Measurements from ENCODE around the gene SMC3. TPM values are rescaled to one million over a fixed set of nuclear protein-coding genes. Genes with fewer than 3 reads are reported as not detected.

Gene SMC3
- polyA plus RNA-seq = 10 to 100 TPM; 19.2 to 82.4 (median 22.2) TPM
- long read RNA-seq, donor 1, partial matches to known transcripts = 65 of 65 reads
- long read RNA-seq, donor 1, other reads (novel, unspliced or antisense) = 0 of 65 reads
- long read RNA-seq, donor 2, partial matches to known transcripts = 6 of 6 reads
- long read RNA-seq, donor 2, other reads (novel, unspliced or antisense) = 0 of 6 reads
- long read RNA-seq, donor 3 = 0 reads
- long read RNA-seq, donor 4 = 0 reads
- long read RNA-seq, donor 5 = 0 reads
- long read RNA-seq, donor 6, partial matches to known transcripts = 10 of 10 reads
- long read RNA-seq, donor 6, other reads (novel, unspliced or antisense) = 0 of 10 reads
- long read RNA-seq, donor 7 = 0 reads
- long read RNA-seq, donor 8 = 0 reads
- long read RNA-seq, donor 9 = 0 reads
- long read RNA-seq, donor 10, partial matches to known transcripts = 39 of 40 reads
- long read RNA-seq, donor 10, other reads (novel, unspliced or antisense) = 0 of 40 reads

GRCh38 chr10:110567201-110568054 is at the start of gene SMC3:
TSS of gene SMC3 (plus strand) at chr10:110567695. CDS start at chr10:110567817, 122 bp downstream.
- Histone ChIP-seq H3K4me3 (ENCODE audit: low read depth in 1 of 3, low read length in 3 of 3) (peak within 1 kb of the TSS; percentile 89 to 96 (median 94)), H3K27me3 (ENCODE audit: control insufficient read depth in 3 of 3, insufficient read depth in 3 of 3, low read length in 3 of 3) (no peaks in the 10 kb centered on the region), H3K36me3 (ENCODE audit: control insufficient read depth in 3 of 3, insufficient read depth in 2 of 3, low read depth in 1 of 3, low read length in 3 of 3) (no peaks in the 10 kb centered on the region), H3K27ac (ENCODE audit: low read depth in 1 of 3, low read length in 2 of 3) (peak within 1 kb of the TSS; percentile 47 to 90 (median 85)), H3K4me1 (ENCODE audit: control insufficient read depth in 3 of 3, insufficient read depth in 2 of 3, low read depth in 1 of 3, low read length in 2 of 3) (peaks cover 4 to 11% (median 10%) of the 10 kb centered on the region in 3 donors), H3K9me3 (ENCODE audit: control insufficient read depth in 2 of 2, insufficient read depth in 1 of 2, low read depth in 1 of 2, low read length in 1 of 2) (no peaks in the 10 kb centered on the region)
- 0% methylated on average over 62 to 64 of the region's 64 CpGs for WGBS, 3 donors
- FAIRE-seq (no peak), DNase-seq (peak; percentile 92 to 98)

- H3K27me3 ChIP-seq (ENCODE audit: control insufficient read depth in 3 of 3, insufficient read depth in 3 of 3, low read length in 3 of 3) = no peaks in the 10 kb centered on the region
- 16 to 66% (median 45%) methylated on average over 4 of the region's 4 CpGs for WGBS, 3 donors
- DNase-seq (peak; percentile 84 to 92), FAIRE-seq (no peak)
- no peaks in the 10 kb centered on the region for H3K36me3 ChIP-seq (ENCODE audit: control insufficient read depth in 3 of 3, insufficient read depth in 2 of 3, low read depth in 1 of 3, low read length in 3 of 3)
- peak overlapping the region; percentile 2 to 40 (median 37) for H3K27ac ChIP-seq (ENCODE audit: low read depth in 1 of 3, low read length in 2 of 3)
- H3K9me3 ChIP-seq (ENCODE audit: control insufficient read depth in 2 of 2, insufficient read depth in 1 of 2, low read depth in 1 of 2, low read length in 1 of 2) = no peaks in the 10 kb centered on the region
- H3K4me3 ChIP-seq (ENCODE audit: low read depth in 1 of 3, low read length in 3 of 3) = no peak overlapping the region
- H3K4me1 ChIP-seq (ENCODE audit: control insufficient read depth in 3 of 3, insufficient read depth in 2 of 3, low read depth in 1 of 3, low read length in 2 of 3) = peaks cover 3 to 27% (median 8%) of the 10 kb centered on the region in 3 donors
These were observed 45.0 kb upstream of the SMC3 start for GRCh38 chr10:110522365-110522988.

- DNase-seq = no peak
- no peak overlapping the region for H3K4me3 ChIP-seq (ENCODE audit: low read depth in 1 of 3, low read length in 3 of 3)
- 78 to 99% (median 92%) methylated on average over 3 of the region's 3 CpGs for WGBS, 3 donors
- H3K9me3 ChIP-seq (ENCODE audit: control insufficient read depth in 2 of 2, insufficient read depth in 1 of 2, low read depth in 1 of 2, low read length in 1 of 2) = no peaks in the 10 kb centered on the region
- no peak for FAIRE-seq
- H3K27ac ChIP-seq (ENCODE audit: low read depth in 1 of 3, low read length in 2 of 3) = no peak overlapping the region
- H3K36me3 ChIP-seq (ENCODE audit: control insufficient read depth in 3 of 3, insufficient read depth in 2 of 3, low read depth in 1 of 3, low read length in 3 of 3) = no peaks in the 10 kb centered on the region
- H3K27me3 ChIP-seq (ENCODE audit: control insufficient read depth in 3 of 3, insufficient read depth in 3 of 3, low read length in 3 of 3) = no peaks in the 10 kb centered on the region
- peaks cover 3 to 28% (median 8%) of the 10 kb centered on the region in 3 donors for H3K4me1 ChIP-seq (ENCODE audit: control insufficient read depth in 3 of 3, insufficient read depth in 2 of 3, low read depth in 1 of 3, low read length in 2 of 3)
These were observed 43.8 kb upstream of the SMC3 start for GRCh38 chr10:110523736-110524135.

- no peaks in the 10 kb centered on the region for H3K36me3 ChIP-seq (ENCODE audit: control insufficient read depth in 3 of 3, insufficient read depth in 2 of 3, low read depth in 1 of 3, low read length in 3 of 3)
- H3K4me1 ChIP-seq (ENCODE audit: control insufficient read depth in 3 of 3, insufficient read depth in 2 of 3, low read depth in 1 of 3, low read length in 2 of 3) = peaks cover 4 to 28% (median 8%) of the 10 kb centered on the region in 3 donors
- no peak for DNase-seq
- H3K27me3 ChIP-seq (ENCODE audit: control insufficient read depth in 3 of 3, insufficient read depth in 3 of 3, low read length in 3 of 3) = no peaks in the 10 kb centered on the region
- WGBS, 3 donors = 88 to 94% (median 90%) methylated on average over 3 of the region's 3 CpGs
- H3K4me3 ChIP-seq (ENCODE audit: low read depth in 1 of 3, low read length in 3 of 3) = no peak overlapping the region
- H3K9me3 ChIP-seq (ENCODE audit: control insufficient read depth in 2 of 2, insufficient read depth in 1 of 2, low read depth in 1 of 2, low read length in 1 of 2) = no peaks in the 10 kb centered on the region
- no peak for FAIRE-seq
- no peak overlapping the region for H3K27ac ChIP-seq (ENCODE audit: low read depth in 1 of 3, low read length in 2 of 3)
These were observed 43.2 kb upstream of the SMC3 start for GRCh38 chr10:110524179-110524858.

- peaks cover 0 to 2% (median 0%) of the 10 kb centered on the region in 3 donors for H3K27me3 ChIP-seq (ENCODE audit: control insufficient read depth in 3 of 3, insufficient read depth in 3 of 3, low read length in 3 of 3)
- peaks cover 6 to 28% (median 8%) of the 10 kb centered on the region in 3 donors for H3K4me1 ChIP-seq (ENCODE audit: control insufficient read depth in 3 of 3, insufficient read depth in 2 of 3, low read depth in 1 of 3, low read length in 2 of 3)
- no peak overlapping the region for H3K27ac ChIP-seq (ENCODE audit: low read depth in 1 of 3, low read length in 2 of 3)
- FAIRE-seq = no peak
- WGBS, 3 donors = 60 to 67% (median 66%) methylated on average over 2 of the region's 2 CpGs
- no peak for DNase-seq
- H3K4me3 ChIP-seq (ENCODE audit: low read depth in 1 of 3, low read length in 3 of 3) = no peak overlapping the region
- no peaks in the 10 kb centered on the region for H3K9me3 ChIP-seq (ENCODE audit: control insufficient read depth in 2 of 2, insufficient read depth in 1 of 2, low read depth in 1 of 2, low read length in 1 of 2)
- H3K36me3 ChIP-seq (ENCODE audit: control insufficient read depth in 3 of 3, insufficient read depth in 2 of 3, low read depth in 1 of 3, low read length in 3 of 3) = no peaks in the 10 kb centered on the region
These were observed 42.6 kb upstream of the SMC3 start for GRCh38 chr10:110524859-110525232.

- DNase-seq = peak in 1 of 2 donors; percentile 50
These were observed 41.9 kb upstream of the SMC3 start for GRCh38 chr10:110525349-110526260.

GRCh38 chr10:110527731-110528171 is 39.7 kb upstream of the SMC3 start:
- DNase-seq (no peak), FAIRE-seq (no peak)
- Histone ChIP-seq H3K27ac (ENCODE audit: low read depth in 1 of 3, low read length in 2 of 3) (no peak overlapping the region), H3K27me3 (ENCODE audit: control insufficient read depth in 3 of 3, insufficient read depth in 3 of 3, low read length in 3 of 3) (peaks cover 0 to 6% (median 4%) of the 10 kb centered on the region in 3 donors), H3K9me3 (ENCODE audit: control insufficient read depth in 2 of 2, insufficient read depth in 1 of 2, low read depth in 1 of 2, low read length in 1 of 2) (no peaks in the 10 kb centered on the region), H3K4me1 (ENCODE audit: control insufficient read depth in 3 of 3, insufficient read depth in 2 of 3, low read depth in 1 of 3, low read length in 2 of 3) (peaks cover 6 to 24% (median 8%) of the 10 kb centered on the region in 3 donors), H3K4me3 (ENCODE audit: low read depth in 1 of 3, low read length in 3 of 3) (no peak overlapping the region), H3K36me3 (ENCODE audit: control insufficient read depth in 3 of 3, insufficient read depth in 2 of 3, low read depth in 1 of 3, low read length in 3 of 3) (no peaks in the 10 kb centered on the region)
- 83 to 91% (median 90%) methylated on average over 9 of the region's 9 CpGs for WGBS, 3 donors

More at GRCh38 chr10:110525349-110526260, 41.9 kb upstream of the SMC3 start:
- FAIRE-seq = no peak
- 59 to 64% (median 60%) methylated on average over 9 of the region's 9 CpGs for WGBS, 3 donors
- H3K9me3 ChIP-seq (ENCODE audit: control insufficient read depth in 2 of 2, insufficient read depth in 1 of 2, low read depth in 1 of 2, low read length in 1 of 2) = no peaks in the 10 kb centered on the region
- H3K27ac ChIP-seq (ENCODE audit: low read depth in 1 of 3, low read length in 2 of 3) = no peak overlapping the region
- H3K27me3 ChIP-seq (ENCODE audit: control insufficient read depth in 3 of 3, insufficient read depth in 3 of 3, low read length in 3 of 3) = peaks cover 0 to 3% (median 2%) of the 10 kb centered on the region in 3 donors
- peaks cover 6 to 32% (median 8%) of the 10 kb centered on the region in 3 donors for H3K4me1 ChIP-seq (ENCODE audit: control insufficient read depth in 3 of 3, insufficient read depth in 2 of 3, low read depth in 1 of 3, low read length in 2 of 3)
- H3K4me3 ChIP-seq (ENCODE audit: low read depth in 1 of 3, low read length in 3 of 3) = no peak overlapping the region
- no peaks in the 10 kb centered on the region for H3K36me3 ChIP-seq (ENCODE audit: control insufficient read depth in 3 of 3, insufficient read depth in 2 of 3, low read depth in 1 of 3, low read length in 3 of 3)

Data from small intestine (tissue), 16 donors.